MM.1S (cell line): ENCODE results near the gene PIK3C2G.

Experiments
- EZH2 ChIP-seq: fragments of 300-600 bp; sonication (generic); optimal IDR thresholded peaks from 2 replicates; pipeline ENCODE3; 2017; ENCODE audit warnings: low read depth, mild to moderate bottlenecking, antibody characterized with exemption, low read length, mixed read lengths
- EZH2phosphoT487 ChIP-seq: fragments of 300-600 bp; sonication (generic); IDR thresholded peaks from 2 replicates; pipeline ENCODE4 v1.6.1; 2018; ENCODE audit warnings: antibody characterized with exemption, low read length
- TF ChIP-seq, protein P1 (sequence below): fragments of 300-600 bp; sonication (generic); IDR thresholded peaks from 2 replicates; pipeline ENCODE4 v1.5.1; 2016; ENCODE audit warnings: antibody characterized with exemption, low read length, mixed read lengths

DNA sequence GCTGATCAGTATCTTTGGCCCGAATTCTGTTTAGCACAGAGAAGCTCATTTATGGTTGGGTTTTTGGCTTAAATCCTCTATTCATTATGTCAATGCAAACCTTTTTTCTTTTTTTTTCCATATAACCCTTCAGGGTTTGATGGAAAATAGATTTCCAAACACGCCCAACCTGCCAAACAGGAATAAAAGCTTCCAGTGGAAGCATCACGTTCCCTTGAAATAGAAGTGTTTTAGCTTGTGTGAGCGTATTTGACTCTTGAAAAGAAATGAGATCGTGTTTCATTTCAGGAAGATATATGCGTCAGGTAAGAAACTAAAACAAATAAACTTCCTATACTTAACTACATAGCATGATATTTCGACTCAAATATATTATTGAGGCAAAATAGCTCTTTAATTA is at the start of gene PIK3C2G:
- TF ChIP-seq, protein P1, sequence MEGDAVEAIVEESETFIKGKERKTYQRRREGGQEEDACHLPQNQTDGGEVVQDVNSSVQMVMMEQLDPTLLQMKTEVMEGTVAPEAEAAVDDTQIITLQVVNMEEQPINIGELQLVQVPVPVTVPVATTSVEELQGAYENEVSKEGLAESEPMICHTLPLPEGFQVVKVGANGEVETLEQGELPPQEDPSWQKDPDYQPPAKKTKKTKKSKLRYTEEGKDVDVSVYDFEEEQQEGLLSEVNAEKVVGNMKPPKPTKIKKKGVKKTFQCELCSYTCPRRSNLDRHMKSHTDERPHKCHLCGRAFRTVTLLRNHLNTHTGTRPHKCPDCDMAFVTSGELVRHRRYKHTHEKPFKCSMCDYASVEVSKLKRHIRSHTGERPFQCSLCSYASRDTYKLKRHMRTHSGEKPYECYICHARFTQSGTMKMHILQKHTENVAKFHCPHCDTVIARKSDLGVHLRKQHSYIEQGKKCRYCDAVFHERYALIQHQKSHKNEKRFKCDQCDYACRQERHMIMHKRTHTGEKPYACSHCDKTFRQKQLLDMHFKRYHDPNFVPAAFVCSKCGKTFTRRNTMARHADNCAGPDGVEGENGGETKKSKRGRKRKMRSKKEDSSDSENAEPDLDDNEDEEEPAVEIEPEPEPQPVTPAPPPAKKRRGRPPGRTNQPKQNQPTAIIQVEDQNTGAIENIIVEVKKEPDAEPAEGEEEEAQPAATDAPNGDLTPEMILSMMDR: no peak
- TF ChIP-seq EZH2 (no peak), EZH2phosphoT487 (no peak)
